HepG2 (cell line): Measurements from ENCODE around the gene EMP2. TPM values are rescaled to one million over a fixed set of nuclear protein-coding genes. Genes with fewer than 3 reads are reported as not detected.

Source experiments
- ATAC-seq: fragments of 200-7000 bp; cut with Tn5 transposase; 3 replicates; pipeline ENCODE4 v1.9.1; 2020; ENCODE audit warnings: mild to moderate bottlenecking, moderate library complexity
- BruUV-seq: library from RNA; stranded (reverse); fragments of 400-500 nt; replicated peaks from 2 replicates; lab custom pipeline; 2021; lab: Mats Ljungman, UMichigan
- CTCF ChIA-PET: fragments of 300-600 bp; formaldehyde crosslinking; extraction: SDS; loops from one replicate; lab custom pipeline; 2021; ENCODE audit warnings: low total read pairs, inconsistent platforms, low intra/inter-chr PET ratio; lab: Yijun Ruan, JAX
- POLR2A ChIA-PET: fragments of 350-600 bp; sonication (Branson Sonifier 250); formaldehyde crosslinking; loops from one replicate; lab custom pipeline; 2020; ENCODE audit warnings: antibody characterized with exemption, inconsistent platforms; lab: Yijun Ruan, JAX
- DNase-seq: peaks from one replicate; pipeline ENCODE4 v3.0.0-alpha.2; 2015; ENCODE audit warnings: low spot score
- FAIRE-seq: peaks from 3 replicates; lab custom pipeline; 2011; peaks lifted over from hg19 to GRCh38; lab: Jason Lieb, UNC
- H2AFZ ChIP-seq: one replicate; pipeline ENCODE4 v1.6.1; 2011; ENCODE audit warnings: low read length, inconsistent platforms
- H3K27ac ChIP-seq: fragments of 300-600 bp; 3 replicates; pipeline ENCODE4 v1.8.0; 2011; ENCODE audit warnings: mixed run types, mild to moderate bottlenecking, mixed read lengths, low read length, inconsistent platforms; ENCODE audit not compliant: insufficient read depth; ENCODE audit errors: extremely low read length
- H3K27me3 ChIP-seq, 2 experiments: fragments of 200-600 bp in 1 of 2; 2 replicates in 1 of 2; 3 replicates in 1 of 2; pipeline versions ENCODE4 v1.6.0 to v1.8.0; 2011; ENCODE audit warnings: low read length in 2 of 2, mild to moderate bottlenecking in 2 of 2, moderate library complexity in 2 of 2, inconsistent platforms in 1 of 2; ENCODE audit not compliant: insufficient read depth in 2 of 2, control insufficient read depth in 1 of 2
- H3K36me3 ChIP-seq, 2 experiments: fragments of 200-600 bp in 1 of 2; replicated peaks in 1 of 2; 2 replicates in 1 of 2; 3 replicates in 1 of 2; pipeline versions ENCODE4 v1.5.1 to v1.8.0; 2011; ENCODE audit warnings: low read length in 2 of 2, inconsistent platforms in 1 of 2; ENCODE audit not compliant: insufficient read depth in 2 of 2, control insufficient read depth in 1 of 2
- H3K4me1 ChIP-seq: 2 replicates; pipeline ENCODE4 v1.5.1; 2012; ENCODE audit warnings: low read length, inconsistent platforms; ENCODE audit not compliant: insufficient read depth
- H3K4me2 ChIP-seq: 2 replicates; pipeline ENCODE4 v1.6.0; 2011; ENCODE audit warnings: low read depth, low read length, inconsistent platforms
- H3K4me3 ChIP-seq, 3 experiments: fragments of 200-600 bp in 1 of 3; sonication (generic), shearing (Covaris generic) in 1 of 3; replicated peaks in 1 of 3; 2 replicates each; pipeline ENCODE4 v1.5.1; 2011 to 2016; ENCODE audit warnings: low read length in 3 of 3, inconsistent platforms in 2 of 3, low read depth in 2 of 3, mild to moderate bottlenecking in 2 of 3, control low read depth in 1 of 3, mixed read lengths in 1 of 3; ENCODE audit not compliant: insufficient read depth in 1 of 3
- H3K79me2 ChIP-seq: one replicate; pipeline ENCODE4 v1.6.1; 2011; ENCODE audit warnings: low read length, inconsistent platforms; ENCODE audit not compliant: insufficient read depth
- H3K9ac ChIP-seq: 2 replicates; pipeline ENCODE4 v1.6.0; 2011; ENCODE audit warnings: mild to moderate bottlenecking, low read depth, low read length, inconsistent platforms; ENCODE audit not compliant: insufficient read depth
- H3K9me3 ChIP-seq: 2 replicates; pipeline ENCODE4 v1.5.1; 2012; ENCODE audit warnings: mild to moderate bottlenecking, low read length
- H4K20me1 ChIP-seq: 2 replicates; pipeline ENCODE4 v1.6.0; 2011; ENCODE audit warnings: inconsistent platforms, mild to moderate bottlenecking, low read length, moderate library complexity; ENCODE audit not compliant: insufficient read depth
- ATF7 ChIP-seq, 2 experiments: fragments of 450-650 bp in 1 of 2; sonication (generic) in 1 of 2; formaldehyde crosslinking in 1 of 2; IDR thresholded peaks; 2 replicates each; pipeline versions ENCODE4 v1.4.0 to v1.6.1; 2016 to 2020; ENCODE audit warnings: antibody characterized with exemption in 1 of 2, mild to moderate bottlenecking in 1 of 2, missing genetic modification reagents in 1 of 2
- CHD2 ChIP-seq: IDR thresholded peaks from 2 replicates; pipeline ENCODE4 v1.6.1; 2011; ENCODE audit warnings: low read depth, low read length, improper control_type of control experiment
- CREBL2 ChIP-seq: sonication (generic); formaldehyde crosslinking; IDR thresholded peaks from 2 replicates; pipeline ENCODE4 v1.8.1; 2023; ENCODE audit warnings: missing genetic modification reagents, mild to moderate bottlenecking, borderline replicate concordance
- GRHL1 ChIP-seq: sonication (generic); formaldehyde crosslinking; conservative IDR thresholded peaks from 2 replicates; pipeline ENCODE4 v1.8.0; 2022; ENCODE audit warnings: missing genetic modification reagents
- HOXA5 ChIP-seq: sonication (generic); formaldehyde crosslinking; IDR thresholded peaks from 2 replicates; pipeline ENCODE4 v1.4.0; 2020; ENCODE audit warnings: missing genetic modification reagents
- JUNB ChIP-seq: sonication (generic); formaldehyde crosslinking; IDR thresholded peaks from 2 replicates; pipeline ENCODE4 v1.8.0; 2022; ENCODE audit warnings: missing genetic modification reagents, mild to moderate bottlenecking, borderline replicate concordance
- MZF1 ChIP-seq: sonication (generic); formaldehyde crosslinking; IDR thresholded peaks from 2 replicates; pipeline ENCODE4 v1.8.1; 2023; ENCODE audit warnings: mild to moderate bottlenecking, missing genetic modification reagents, borderline replicate concordance
- PHF20 ChIP-seq: sonication (generic); formaldehyde crosslinking; IDR thresholded peaks from 2 replicates; pipeline ENCODE4 v1.5.0; 2020; ENCODE audit warnings: mild to moderate bottlenecking, missing genetic modification reagents
- RBAK ChIP-seq: sonication (generic); formaldehyde crosslinking; IDR thresholded peaks from 2 replicates; pipeline ENCODE4 v1.5.1; 2020; ENCODE audit warnings: mild to moderate bottlenecking, missing genetic modification reagents
- REST ChIP-seq, 2 experiments: IDR thresholded peaks; 2 replicates each; pipeline ENCODE4 v1.6.1; 2011 to 2012; ENCODE audit warnings: low read length in 2 of 2, borderline replicate concordance in 1 of 2, low read depth in 1 of 2, mild to moderate bottlenecking in 1 of 2, moderate library complexity in 1 of 2
- ZBTB3 ChIP-seq: sonication (generic); formaldehyde crosslinking; IDR thresholded peaks from 2 replicates; pipeline ENCODE4 v1.4.0; 2020; ENCODE audit warnings: low read depth, mild to moderate bottlenecking, moderate library complexity, missing genetic modification reagents, borderline replicate concordance
- ZBTB39 ChIP-seq: sonication (generic); formaldehyde crosslinking; IDR thresholded peaks from 2 replicates; pipeline ENCODE4 v1.5.0; 2020; ENCODE audit warnings: missing genetic modification reagents
- ZNF225 ChIP-seq: sonication (generic); formaldehyde crosslinking; IDR thresholded peaks from 2 replicates; pipeline ENCODE4 v1.4.0; 2020; ENCODE audit warnings: mild to moderate bottlenecking, missing genetic modification reagents
- ZNF629 ChIP-seq: sonication (generic); formaldehyde crosslinking; conservative IDR thresholded peaks from 2 replicates; pipeline ENCODE4 v1.5.0; 2020; ENCODE audit warnings: missing genetic modification reagents
- WGBS: methylation state at CpG from one replicate; pipeline ENCODE4 v1.1.6; 2017; ENCODE audit warnings: low lambda C conversion rate; 5-methylcytosine and 5-hydroxymethylcytosine counted together
- in situ Hi-C: cut with HindIII; loops from 2 replicates; pipeline ENCODE4 v1.10.0; 2017; ENCODE audit warnings: low pct_unique_long_range_greater_than_20kb; ENCODE audit not compliant: extremely low pct_ligation_motif_present
- intact Hi-C: fragments of 100-400 bp; cut with micrococcal nuclease; formaldehyde crosslinking; loops from one replicate; pipeline ENCODE4 v1.10.0; 2022; ENCODE audit not compliant: unreplicated experiment
- polyA plus RNA-seq, 8 experiments: library from polyadenylated mRNA; depleted of rRNA in 3 of 8; stranded (reverse) in 7 of 8; unstranded in 1 of 8; fragments of >200 nt; fragmentation: Illumina TruSeq in 4 of 8; extraction: Trizol in 4 of 8; gene quantifications; 2 replicates each; pipeline versions ENCODE4 v1.2.1 to v1.2.3, GENCODE V29; 2011 to 2016; ENCODE audit warnings: low read depth in 4 of 8, missing spikeins in 1 of 8, mixed read lengths in 1 of 8; ENCODE audit not compliant: insufficient read depth in 1 of 8
- total RNA-seq, 5 experiments: library from RNA; depleted of rRNA; stranded (reverse); fragments of >200 nt; fragmentation: Illumina TruSeq; extraction: Trizol; gene quantifications; 2 replicates each; pipeline ENCODE4 v1.2.3, GENCODE V29; 2016; ENCODE audit warnings: low read depth in 1 of 5

The EMP2 gene
- total and polyA plus RNA-seq, 2 of the 13 experiments (the other 11 are each of a cell fraction or from before 2014, with no cell fraction given), result 24.6 to 91.2 TPM

GRCh38 chr16:10525214-10525825 is 55.1 kb downstream of the EMP2 start (continued):
- TF ChIP-seq REST (IDR thresholded peaks at IDR 0.05; ENCODE audit: borderline replicate concordance in 1 of 2, low read depth in 1 of 2, low read length in 2 of 2) (no peak), MZF1 (no peak)

GRCh38 chr16:10522966-10523365 is 57.4 kb downstream of the EMP2 start:
- H3K4me1 ChIP-seq, result peaks cover 27% of the 10 kb centered on the region
- ChIA-PET CTCF (no interaction called here), POLR2A (interaction anchor here (0.5 to 2.0 kb wide), 3 partner anchors 138 to 400 kb away, joined by 3 to 5 read pairs (median 5); partner anchors contain the start of gene NUBP1)
- no peaks in the 10 kb centered on the region for H3K79me2 ChIP-seq
- in situ Hi-C loops, result no loop called here
- no peak overlapping the region for H3K9ac ChIP-seq
- H3K4me3 ChIP-seq, result no peak overlapping the region
- H3K4me2 ChIP-seq, result no peak overlapping the region
- no peaks in the 10 kb centered on the region for H4K20me1 ChIP-seq
- whole genome bisulfite sequencing, result 97% methylated on average over 2 of the region's 2 CpGs
- H2AFZ ChIP-seq, result no peak overlapping the region
- BruUV-seq, result no TSS peak
- no peak for FAIRE-seq
- no peaks in the 10 kb centered on the region for H3K9me3 ChIP-seq
- no peak overlapping the region for H3K27ac ChIP-seq
- H3K36me3 ChIP-seq, result no peaks in the 10 kb centered on the region
- no peak for DNase-seq
- H3K27me3 ChIP-seq, result no peaks in the 10 kb centered on the region
- intact Hi-C loops, result loop anchor here (5.0 kb wide), 1 partner anchor 39 kb away; no protein-coding TSS in a partner anchor
- ATAC-seq, result no peak
- TF ChIP-seq JUNB (CRISPR knock-in tag) (0 out of 2 replicates have a peak, but pooled peaks have one; percentile 17), PHF20 (CRISPR knock-in tag) (no peak), ZBTB39 (no peak), HOXA5 (CRISPR knock-in tag) (no peak), ATF7 (IDR thresholded peaks at IDR 0.05) (no peak), ATF7 (CRISPR knock-in tag; IDR thresholded peaks at IDR 0.05) (0 out of 2 replicates have a peak, but pooled peaks have one; percentile 11), ZBTB3 (CRISPR knock-in tag) (no peak), ZNF225 (CRISPR knock-in tag) (no peak), CHD2 (no peak), GRHL1 (CRISPR knock-in tag) (no peak), RBAK (CRISPR knock-in tag) (no peak), ZNF629 (CRISPR knock-in tag) (no peak), CREBL2 (CRISPR knock-in tag) (no peak)
